ENCODE measurements around the gene DDX39B.

- TF ChIP-seq CTCF (IDR thresholded peaks at IDR 0.05) (no peak), POLR2A (IDR thresholded peaks at IDR 0.05) (no peak), EP300 (IDR thresholded peaks at IDR 0.05) (no peak)
These were observed 58.4 kb downstream of the DDX39B start for GRCh38 chr6:31483392-31483791.
